ENCODE measurements around the gene PLOD1.

Gene PLOD1

GRCh38 chr1:11940260-11940921, 5.9 kb downstream of the PLOD1 start:
- no peak for DNase-seq

- DNase-seq: no peak
Observed at GRCh38 chr1:11942280-11942679, 7.8 kb downstream of the PLOD1 start.

GRCh38 chr1:11943619-11944018, 9.1 kb downstream of the PLOD1 start:
- DNase-seq: no peak

GRCh38 chr1:11944358-11944931, 9.9 kb downstream of the PLOD1 start:
- no peak for DNase-seq

DNA sequence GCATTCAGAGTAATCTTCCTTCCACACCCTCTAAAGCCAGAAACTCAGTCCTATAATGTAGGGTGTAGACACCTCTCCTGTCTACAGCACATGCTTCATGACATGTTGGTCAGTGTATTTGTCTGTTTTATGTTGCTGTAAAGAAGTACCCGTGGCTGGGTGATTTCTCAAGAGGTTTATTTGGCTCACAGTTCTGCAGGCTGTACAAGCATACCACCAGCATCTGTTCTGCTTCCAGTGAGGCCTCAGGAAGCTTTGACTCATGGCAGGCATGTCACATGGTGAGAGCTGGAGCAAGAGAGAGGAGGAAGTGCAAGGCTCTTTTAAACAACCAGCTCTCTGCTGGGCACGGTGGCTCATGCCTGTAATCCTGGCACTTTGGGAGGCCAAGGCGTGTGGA, 12.1 kb downstream of the PLOD1 start:
- DNase-seq: no peak

GRCh38 chr1:11948822-11949458, 14.4 kb downstream of the PLOD1 start:
- no peak for DNase-seq

- DNase-seq: no peak
Observed at GRCh38 chr1:11951901-11952300, 17.4 kb downstream of the PLOD1 start.

DNA sequence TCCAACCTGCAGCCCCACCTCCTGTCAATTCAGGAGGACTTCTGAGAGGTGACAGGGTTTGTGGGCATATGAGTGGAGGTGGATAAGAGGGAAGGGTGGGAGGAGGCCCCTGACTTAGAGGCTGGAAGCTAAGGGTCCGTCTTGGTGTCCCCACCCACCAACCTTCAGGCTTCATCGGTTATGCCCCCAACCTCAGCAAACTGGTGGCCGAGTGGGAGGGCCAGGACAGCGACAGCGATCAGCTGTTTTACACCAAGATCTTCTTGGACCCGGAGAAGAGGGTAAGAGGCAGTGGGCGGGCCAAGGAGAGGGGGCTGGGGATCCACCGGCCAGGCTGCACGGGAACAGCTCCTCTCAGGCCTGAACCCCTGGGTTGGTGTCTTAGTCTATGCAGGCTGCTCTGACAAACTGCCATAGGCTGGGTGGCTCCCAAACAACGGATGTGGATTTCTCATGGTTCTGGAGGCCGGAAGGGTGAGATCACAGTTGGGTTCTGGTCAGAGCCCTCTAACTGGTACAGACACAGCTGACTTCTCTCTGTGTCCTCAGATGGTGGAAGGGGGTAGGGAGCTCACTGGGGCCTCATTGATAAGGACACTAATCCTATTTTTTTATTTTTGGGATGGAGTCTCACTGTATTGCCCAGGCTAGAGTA, 18.1 kb downstream of the PLOD1 start:
- no peak for DNase-seq

DNA sequence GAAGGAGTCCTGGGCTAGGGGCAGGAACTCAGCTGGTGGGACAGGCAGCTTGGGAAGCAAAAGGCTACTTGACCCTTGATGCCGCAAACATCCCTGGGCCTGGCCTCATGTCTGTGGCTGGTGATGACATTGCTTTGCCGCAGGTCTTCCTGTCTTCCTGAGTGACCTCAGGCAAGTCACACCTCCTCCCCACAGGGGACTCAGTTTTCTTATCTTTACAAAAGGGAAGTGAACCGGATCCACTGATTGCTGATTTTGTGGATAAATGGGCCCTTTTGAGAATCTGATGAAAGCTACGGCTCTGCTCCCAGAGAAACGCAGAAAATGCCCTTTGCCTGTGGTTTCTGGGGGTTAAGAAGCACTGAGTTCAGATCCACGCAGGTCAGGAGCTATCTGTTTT, 20.7 kb downstream of the PLOD1 start:
- DNase-seq: no peak

DNA sequence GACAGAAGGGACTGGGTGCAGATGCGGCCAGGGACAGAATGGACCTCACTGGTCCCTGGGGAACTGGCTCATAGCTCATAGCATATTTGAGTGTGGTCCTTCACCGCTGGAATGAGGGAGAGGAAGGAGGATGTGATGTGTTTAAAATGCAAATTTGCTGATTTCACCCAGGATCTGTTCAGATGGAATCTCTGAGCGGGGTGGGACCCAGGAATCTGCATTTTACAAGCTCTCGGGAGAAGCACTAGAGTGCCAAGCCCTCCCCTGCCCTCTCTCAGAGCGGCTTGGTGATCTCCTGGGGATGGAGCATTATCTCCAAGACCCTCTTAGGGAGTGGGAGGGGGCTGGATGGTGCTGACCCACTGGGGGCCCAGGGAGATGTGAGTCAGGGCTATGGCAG, 22.9 kb downstream of the PLOD1 start:
- no peak for DNase-seq

GRCh38 chr1:11957897-11958296, 23.4 kb downstream of the PLOD1 start:
- no peak for DNase-seq

GRCh38 chr1:11960276-11960675, 25.8 kb downstream of the PLOD1 start:
- DNase-seq: no peak

DNA sequence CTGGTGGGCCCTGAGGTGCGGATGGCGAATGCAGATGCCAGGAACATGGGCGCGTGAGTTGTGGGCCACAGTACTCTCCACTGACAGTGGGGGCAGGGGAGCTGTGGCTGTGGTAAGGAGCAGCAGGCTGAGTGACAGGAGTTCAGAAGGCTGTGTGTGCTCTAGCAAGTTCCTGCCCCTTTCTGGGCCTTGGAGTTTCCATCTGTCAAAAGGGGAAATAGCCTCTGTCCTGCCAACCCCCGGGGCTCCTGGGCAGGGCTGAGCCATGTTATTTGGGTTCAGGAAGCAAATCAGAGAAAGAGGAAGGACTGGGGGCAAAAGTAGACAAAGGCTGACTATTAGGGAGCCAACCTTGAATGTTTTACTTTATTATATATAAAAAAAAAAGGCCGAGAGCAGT, 26.2 kb downstream of the PLOD1 start:
- DNase-seq: no peak

GRCh38 chr1:11961230-11961629, 26.7 kb downstream of the PLOD1 start:
- no peak for DNase-seq

GRCh38 chr1:11963622-11964021, 29.1 kb downstream of the PLOD1 start:
- no peak for DNase-seq

GRCh38 chr1:11964656-11965055, 30.1 kb downstream of the PLOD1 start:
- no peak for DNase-seq

DNA sequence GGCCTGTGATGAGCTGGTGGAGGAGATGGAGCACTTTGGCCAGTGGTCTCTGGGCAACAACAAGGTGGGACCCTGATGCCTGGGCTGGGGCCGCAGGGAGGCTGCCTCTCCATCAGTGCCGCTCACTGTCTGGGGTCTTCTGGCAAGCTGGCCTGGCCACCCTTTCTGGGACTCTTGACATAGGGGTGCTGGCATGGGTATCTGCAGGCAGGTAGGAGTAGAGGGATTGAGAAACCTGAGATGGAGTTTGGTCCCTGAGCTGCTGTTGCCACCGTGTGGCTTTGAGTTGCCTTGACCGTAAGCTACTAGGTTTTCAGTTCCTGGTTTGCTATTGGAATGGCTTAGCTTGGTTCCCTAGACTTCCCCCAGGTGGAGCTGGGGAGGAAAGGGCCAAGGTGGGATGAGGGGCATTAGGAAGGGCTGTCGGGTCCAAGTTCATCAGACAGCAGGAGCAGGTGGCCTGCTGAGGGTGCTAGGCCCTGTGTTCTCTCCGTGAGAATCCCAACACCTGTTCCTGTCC, 32.6 kb downstream of the PLOD1 start:
- DNase-seq: no peak

GRCh38 chr1:11970441-11971185, 36.1 kb downstream of the PLOD1 start:
- no peak for DNase-seq

DNA sequence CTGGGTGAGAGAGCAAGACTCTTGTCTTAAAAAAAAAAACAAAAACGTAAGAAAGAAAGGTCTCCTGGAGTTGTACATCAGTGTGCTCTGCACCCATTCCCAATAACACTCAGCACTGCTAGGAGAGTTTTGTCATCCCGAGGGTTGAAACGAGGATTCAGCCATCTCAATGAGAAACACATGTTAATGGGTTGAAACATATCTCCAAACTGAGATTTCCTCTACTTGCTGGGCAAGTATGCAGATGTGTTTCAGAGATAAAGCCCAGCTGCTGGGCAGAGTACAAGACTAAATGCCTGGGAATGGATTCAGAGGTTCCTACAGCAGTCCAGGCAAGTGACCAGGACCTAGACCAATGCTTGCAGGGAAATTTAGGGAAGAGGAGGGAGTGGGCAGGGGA, 43.1 kb downstream of the PLOD1 start:
- no peak for DNase-seq

- DNase-seq: no peak
Observed at GRCh38 chr1:11978301-11978700, 43.8 kb downstream of the PLOD1 start.

- DNase-seq: no peak
Observed at GRCh38 chr1:11979028-11979850, 44.7 kb downstream of the PLOD1 start.
